Testis (tissue), 5 donors: ENCODE measurements around the gene PTCH2. TPM values are rescaled to one million over a fixed set of nuclear protein-coding genes. Genes with fewer than 3 reads are reported as not detected.

Experiments used
- DNase-seq: peaks from one replicate; pipeline ENCODE4 v3.0.0-alpha.2; 2019
- H3K27ac ChIP-seq, 2 donors: fragments of 200-600 bp; sonication (generic); one replicate each; pipeline ENCODE4 v1.5.1; 2019
- H3K27me3 ChIP-seq: fragments of 200-600 bp; sonication (generic); one replicate; pipeline ENCODE4 v1.5.1; 2019
- H3K36me3 ChIP-seq: fragments of 200-600 bp; sonication (generic); one replicate; pipeline ENCODE4 v1.5.1; 2017; ENCODE audit warnings: low read depth; ENCODE audit errors: missing control alignments
- H3K4me1 ChIP-seq: fragments of 200-600 bp; sonication (generic); one replicate; pipeline ENCODE4 v1.5.1; 2019
- H3K4me3 ChIP-seq, 2 donors: fragments of 200-600 bp; sonication (generic); one replicate each; pipeline ENCODE4 v1.5.1; 2017 to 2019
- H3K9me3 ChIP-seq: fragments of 200-600 bp; sonication (generic); one replicate; pipeline ENCODE4 v1.5.1; 2017
- CTCF ChIP-seq, 3 experiments: fragments of 450-650 bp in 2 of 3; fragments of 200-600 bp in 1 of 3; sonication (generic) in 1 of 3; IDR thresholded peaks; one replicate each; pipeline ENCODE4 v1.5.1; 2016 to 2019; ENCODE audit warnings: antibody characterized with exemption in 3 of 3, mild to moderate bottlenecking in 2 of 3, moderate library complexity in 1 of 3
- POLR2A ChIP-seq: fragments of 450-650 bp; IDR thresholded peaks from one replicate; pipeline ENCODE4 v1.6.1; 2017; ENCODE audit warnings: antibody characterized with exemption, mild to moderate bottlenecking, moderate library complexity
- WGBS, 2 donors: methylation state at CpG; one replicate each; pipeline ENCODE4 v1.1.5; 2018; 5-methylcytosine and 5-hydroxymethylcytosine counted together
- intact Hi-C: fragments of 100-400 bp; cut with DNase I; formaldehyde crosslinking; loops from one replicate; pipeline ENCODE4 v1.15.1; 2023; ENCODE audit warnings: low total_unique reads
- long read RNA-seq, 2 donors: transcript quantifications; one replicate each; lab custom pipeline, GENCODE V29; 2026
- polyA plus RNA-seq: library from polyadenylated mRNA; stranded (reverse); fragments of 350-450 nt; fragmentation: Illumina TruSeq; extraction: RNeasy Lipid Tissue Mini Kit (QIAGEN cat#74804); gene quantifications from one replicate; pipeline ENCODE4 v1.2.3, GENCODE V29; 2014; ENCODE audit warnings: low read depth, low replicate concordance; ENCODE audit not compliant: insufficient read depth
- total RNA-seq, 2 donors: library from RNA; depleted of rRNA; stranded (reverse); fragments of >200 nt; gene quantifications; one replicate each; pipeline ENCODE4 v1.2.3, GENCODE V29; 2016

Gene PTCH2
- total RNA-seq (10 to 100 TPM; 36.8 to 47.8 TPM), polyA plus RNA-seq (15.2 TPM)
- long read RNA-seq, donor 1, full-length matches to known transcripts = 2 of 21 reads
- long read RNA-seq, donor 1, partial matches to known transcripts = 19 of 21 reads
- long read RNA-seq, donor 1, other reads (novel, unspliced or antisense) = 0 of 21 reads
- long read RNA-seq, donor 2 = 0 reads

- Histone ChIP-seq H3K27ac (peak within 1 kb of the TSS; percentile 74 to 87), H3K27me3 (no peaks in the 10 kb centered on the region), H3K36me3 (no peaks in the 10 kb centered on the region), H3K4me1 (peaks cover 12% of the 10 kb centered on the region), H3K9me3 (no peaks in the 10 kb centered on the region), H3K4me3 (peak within 1 kb of the TSS; percentile 73 to 84)
- TF ChIP-seq POLR2A = no peak
- no peak for TF ChIP-seq CTCF (IDR thresholded peaks at IDR 0.05)
- intact Hi-C loops = no loop called here
- peak; percentile 92 for DNase-seq
- WGBS, 2 donors = 0 to 1% methylated on average over 33 to 69 of the region's 72 CpGs
These were observed at the start of gene PTCH2 for GRCh38 chr1:44842862-44843655. TSS of gene PTCH2 (minus strand) at chr1:44843253. CDS start at chr1:44842932, 321 bp downstream.

GRCh38 chr1:44890007-44890406 lies 47.0 kb upstream of the PTCH2 start:
- intact Hi-C loops = no loop called here
- Histone ChIP-seq H3K9me3 (no peaks in the 10 kb centered on the region), H3K27ac (no peak overlapping the region), H3K4me1 (peaks cover 7% of the 10 kb centered on the region), H3K36me3 (no peaks in the 10 kb centered on the region), H3K27me3 (no peaks in the 10 kb centered on the region), H3K4me3 (no peak overlapping the region)
- DNase-seq = no peak
- TF ChIP-seq POLR2A (no peak), CTCF (IDR thresholded peaks at IDR 0.05) (no peak)
- WGBS, 2 donors = 75 to 89% methylated on average over 3 of the region's 3 CpGs

GRCh38 chr1:44885406-44885805 lies 42.4 kb upstream of the PTCH2 start:
- intact Hi-C loops = no loop called here
- H3K9me3 ChIP-seq = no peaks in the 10 kb centered on the region
- 83 to 86% methylated on average over 6 of the region's 6 CpGs for WGBS, 2 donors
- H3K4me3 ChIP-seq = no peak overlapping the region
- H3K4me1 ChIP-seq = peaks cover 25% of the 10 kb centered on the region
- TF ChIP-seq CTCF (IDR thresholded peaks at IDR 0.05) (no peak), POLR2A (no peak)
- H3K27ac ChIP-seq = peak overlapping the region in 1 of 2 donors; percentile 69
- no peaks in the 10 kb centered on the region for H3K36me3 ChIP-seq
- H3K27me3 ChIP-seq = no peaks in the 10 kb centered on the region
- no peak for DNase-seq

- Histone ChIP-seq H3K27me3 (no peaks in the 10 kb centered on the region), H3K4me3 (no peak overlapping the region), H3K27ac (peak overlapping the region in 1 of 2 donors; percentile 69), H3K4me1 (peaks cover 31% of the 10 kb centered on the region), H3K9me3 (no peaks in the 10 kb centered on the region), H3K36me3 (no peaks in the 10 kb centered on the region)
- peak; percentile 84 for DNase-seq
- WGBS, 2 donors = 25 to 31% methylated on average over 2 of the region's 2 CpGs
- intact Hi-C loops = no loop called here
- TF ChIP-seq CTCF (IDR thresholded peaks at IDR 0.05) (no peak), POLR2A (no peak)
These were observed 41.7 kb upstream of the PTCH2 start for GRCh38 chr1:44884746-44885145.
